Central memory CD8-positive, alpha-beta T cell (primary cell): ENCODE measurements around the gene FOXA1.

Source experiments
- ATAC-seq: fragments of 150-1000 bp; cut with Tn5 transposase; replicated peaks from 2 replicates; pipeline ENCODE4 v1.10.0; 2022; ENCODE audit warnings: mild to moderate bottlenecking, moderate FRiP score, moderate number of reproducible peaks; ENCODE audit not compliant: poor library complexity, severe bottlenecking; ENCODE audit errors: extremely low read depth
- DNase-seq, 2 donors: peaks; one replicate each; pipeline ENCODE4 v3.0.0; 2021; ENCODE audit warnings: low spot score in 2 of 2
- H3K27ac Mint-ChIP-seq: one replicate; pipeline ENCODE4 v1.8.0; 2022; ENCODE audit warnings: low read depth, mild to moderate bottlenecking, moderate library complexity, mixed read lengths
- H3K27me3 Mint-ChIP-seq: one replicate; pipeline ENCODE4 v1.8.0; 2022; ENCODE audit warnings: mixed read lengths
- H3K36me3 Mint-ChIP-seq: one replicate; pipeline ENCODE4 v1.8.0; 2022; ENCODE audit warnings: mild to moderate bottlenecking, moderate library complexity, mixed read lengths; ENCODE audit not compliant: insufficient read depth
- H3K4me1 Mint-ChIP-seq: one replicate; pipeline ENCODE4 v1.8.0; 2022; ENCODE audit warnings: mixed read lengths
- H3K4me3 Mint-ChIP-seq: one replicate; pipeline ENCODE4 v1.8.0; 2022; ENCODE audit warnings: mild to moderate bottlenecking, moderate library complexity, mixed read lengths
- H3K9me3 Mint-ChIP-seq: one replicate; pipeline ENCODE4 v1.8.0; 2022; ENCODE audit warnings: mixed read lengths

Gene FOXA1

GRCh38 chr14:37590428-37591139, 4.5 kb downstream of the FOXA1 start:
- no peak for DNase-seq
- Mint-ChIP-seq H3K4me3 (no peak overlapping the region), H3K36me3 (peaks cover 2% of the 10 kb centered on the region), H3K9me3 (peaks cover 13% of the 10 kb centered on the region), H3K27me3 (peaks cover 76% of the 10 kb centered on the region), H3K4me1 (no peaks in the 10 kb centered on the region), H3K27ac (peak overlapping the region; percentile 81)
- ATAC-seq, result no peak

DNA sequence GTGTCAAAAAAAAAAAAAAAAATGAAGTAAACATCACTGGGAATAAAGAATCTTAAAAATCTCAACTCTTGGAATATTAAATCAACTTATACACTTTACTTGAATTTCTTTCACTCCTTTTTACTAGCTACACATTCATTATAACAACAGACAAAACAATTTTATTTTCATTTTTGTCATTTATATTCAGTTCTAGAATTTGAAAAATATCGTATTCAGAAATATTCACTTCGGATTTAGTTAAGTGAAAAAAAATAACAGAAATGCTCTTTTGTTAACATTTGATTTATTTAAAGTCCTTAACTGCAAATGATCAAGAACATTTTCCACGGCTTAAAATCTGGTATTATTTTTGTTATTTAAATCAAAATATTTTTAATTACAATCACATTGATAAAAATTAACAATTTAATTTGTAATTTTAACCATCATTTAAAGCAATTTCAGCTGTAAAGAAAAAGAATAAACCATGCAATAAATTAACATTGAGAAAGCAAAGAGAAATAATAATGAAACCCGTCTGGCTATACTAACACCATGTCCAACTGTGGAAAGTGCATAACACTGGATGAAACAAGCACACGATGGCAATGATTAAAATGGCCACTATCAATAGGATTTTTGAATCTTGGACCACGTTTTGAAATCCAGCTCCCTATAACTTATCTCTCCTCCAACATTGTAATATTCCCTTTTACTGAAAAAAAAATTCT, 5.2 kb downstream of the FOXA1 start:
- Mint-ChIP-seq H3K4me1 (no peaks in the 10 kb centered on the region), H3K9me3 (peaks cover 16% of the 10 kb centered on the region), H3K27me3 (peaks cover 80% of the 10 kb centered on the region), H3K4me3 (no peak overlapping the region), H3K27ac (no peak overlapping the region), H3K36me3 (peaks cover 2% of the 10 kb centered on the region)
- ATAC-seq (no peak), DNase-seq (no peak)

GRCh38 chr14:37588956-37589714, 5.9 kb downstream of the FOXA1 start:
- ATAC-seq (no peak), DNase-seq (no peak)
- H3K36me3 Mint-ChIP-seq, result peaks cover under 1% of the 10 kb centered on the region
- H3K9me3 Mint-ChIP-seq, result peaks cover 16% of the 10 kb centered on the region
- no peak overlapping the region for H3K4me3 Mint-ChIP-seq
- peaks cover 76% of the 10 kb centered on the region for H3K27me3 Mint-ChIP-seq
- H3K4me1 Mint-ChIP-seq, result no peaks in the 10 kb centered on the region
- no peak overlapping the region for H3K27ac Mint-ChIP-seq

DNA sequence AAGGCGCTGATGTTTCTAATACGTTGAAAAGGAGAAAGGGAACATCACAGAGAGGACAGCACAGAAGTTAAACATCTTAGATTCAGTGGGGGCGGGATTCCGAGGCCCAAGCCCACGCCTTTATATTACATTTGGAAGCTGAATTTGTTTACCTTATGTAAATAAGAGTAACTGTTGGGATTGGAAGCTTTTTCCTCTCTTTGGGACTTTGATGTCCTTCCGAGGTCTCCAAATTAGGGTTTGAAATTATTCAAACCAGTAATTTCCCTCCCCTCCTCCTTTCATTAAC, 6.4 kb downstream of the FOXA1 start:
- peaks cover 16% of the 10 kb centered on the region for H3K9me3 Mint-ChIP-seq

GRCh38 chr14:37587881-37588666, 7.0 kb downstream of the FOXA1 start:
- H3K9me3 Mint-ChIP-seq, result peaks cover 16% of the 10 kb centered on the region
- no peaks in the 10 kb centered on the region for H3K4me1 Mint-ChIP-seq
- DNase-seq (no peak), ATAC-seq (no peak)
- H3K36me3 Mint-ChIP-seq, result no peaks in the 10 kb centered on the region
- peaks cover 66% of the 10 kb centered on the region for H3K27me3 Mint-ChIP-seq
- no peak overlapping the region for H3K4me3 Mint-ChIP-seq
- no peak overlapping the region for H3K27ac Mint-ChIP-seq

More for the DNA sequence above, 6.4 kb downstream of the FOXA1 start:
- Mint-ChIP-seq H3K27ac (no peak overlapping the region), H3K4me1 (no peaks in the 10 kb centered on the region), H3K36me3 (no peaks in the 10 kb centered on the region), H3K27me3 (peaks cover 71% of the 10 kb centered on the region), H3K4me3 (no peak overlapping the region)
- no peak for DNase-seq
- ATAC-seq, result no peak

GRCh38 chr14:37587131-37587803, 7.8 kb downstream of the FOXA1 start:
- peaks cover 16% of the 10 kb centered on the region for H3K9me3 Mint-ChIP-seq

DNA sequence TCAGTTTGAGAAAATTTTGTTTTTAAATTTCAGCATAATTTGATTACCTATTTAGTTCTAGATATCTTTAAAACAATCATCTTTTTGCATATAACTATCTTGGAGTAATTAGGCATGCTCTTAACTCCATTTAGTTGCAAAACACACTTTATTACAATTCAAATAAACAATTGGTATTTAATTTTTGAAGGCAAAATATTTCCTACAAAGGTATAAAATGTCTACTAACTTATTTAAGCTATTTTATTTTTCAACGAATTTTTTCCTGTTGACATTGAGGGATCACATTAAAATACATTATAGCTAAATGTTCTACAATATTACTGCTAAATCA, 8.3 kb downstream of the FOXA1 start:
- no peak for DNase-seq
- peaks cover 16% of the 10 kb centered on the region for H3K9me3 Mint-ChIP-seq
- no peak overlapping the region for H3K27ac Mint-ChIP-seq
- H3K4me3 Mint-ChIP-seq, result no peak overlapping the region
- ATAC-seq, result no peak
- H3K4me1 Mint-ChIP-seq, result no peaks in the 10 kb centered on the region
- H3K36me3 Mint-ChIP-seq, result no peaks in the 10 kb centered on the region
- peaks cover 54% of the 10 kb centered on the region for H3K27me3 Mint-ChIP-seq

More at GRCh38 chr14:37587131-37587803, 7.8 kb downstream of the FOXA1 start:
- Mint-ChIP-seq H3K27ac (no peak overlapping the region), H3K27me3 (peaks cover 57% of the 10 kb centered on the region), H3K4me3 (no peak overlapping the region), H3K36me3 (no peaks in the 10 kb centered on the region), H3K4me1 (no peaks in the 10 kb centered on the region)
- DNase-seq (no peak), ATAC-seq (no peak)

GRCh38 chr14:37585971-37586796, 8.9 kb downstream of the FOXA1 start:
- H3K27ac Mint-ChIP-seq, result no peak overlapping the region
- H3K4me1 Mint-ChIP-seq, result no peaks in the 10 kb centered on the region
- peaks cover 48% of the 10 kb centered on the region for H3K27me3 Mint-ChIP-seq
- peaks cover 16% of the 10 kb centered on the region for H3K9me3 Mint-ChIP-seq
- no peaks in the 10 kb centered on the region for H3K36me3 Mint-ChIP-seq
- DNase-seq (no peak), ATAC-seq (no peak)
- H3K4me3 Mint-ChIP-seq, result no peak overlapping the region

GRCh38 chr14:37585101-37585511, 9.9 kb downstream of the FOXA1 start:
- Mint-ChIP-seq H3K27me3 (peaks cover 38% of the 10 kb centered on the region), H3K4me3 (no peak overlapping the region), H3K9me3 (peaks cover 16% of the 10 kb centered on the region), H3K4me1 (no peaks in the 10 kb centered on the region), H3K27ac (no peak overlapping the region), H3K36me3 (no peaks in the 10 kb centered on the region)
- no peak for DNase-seq
- ATAC-seq, result no peak

DNA sequence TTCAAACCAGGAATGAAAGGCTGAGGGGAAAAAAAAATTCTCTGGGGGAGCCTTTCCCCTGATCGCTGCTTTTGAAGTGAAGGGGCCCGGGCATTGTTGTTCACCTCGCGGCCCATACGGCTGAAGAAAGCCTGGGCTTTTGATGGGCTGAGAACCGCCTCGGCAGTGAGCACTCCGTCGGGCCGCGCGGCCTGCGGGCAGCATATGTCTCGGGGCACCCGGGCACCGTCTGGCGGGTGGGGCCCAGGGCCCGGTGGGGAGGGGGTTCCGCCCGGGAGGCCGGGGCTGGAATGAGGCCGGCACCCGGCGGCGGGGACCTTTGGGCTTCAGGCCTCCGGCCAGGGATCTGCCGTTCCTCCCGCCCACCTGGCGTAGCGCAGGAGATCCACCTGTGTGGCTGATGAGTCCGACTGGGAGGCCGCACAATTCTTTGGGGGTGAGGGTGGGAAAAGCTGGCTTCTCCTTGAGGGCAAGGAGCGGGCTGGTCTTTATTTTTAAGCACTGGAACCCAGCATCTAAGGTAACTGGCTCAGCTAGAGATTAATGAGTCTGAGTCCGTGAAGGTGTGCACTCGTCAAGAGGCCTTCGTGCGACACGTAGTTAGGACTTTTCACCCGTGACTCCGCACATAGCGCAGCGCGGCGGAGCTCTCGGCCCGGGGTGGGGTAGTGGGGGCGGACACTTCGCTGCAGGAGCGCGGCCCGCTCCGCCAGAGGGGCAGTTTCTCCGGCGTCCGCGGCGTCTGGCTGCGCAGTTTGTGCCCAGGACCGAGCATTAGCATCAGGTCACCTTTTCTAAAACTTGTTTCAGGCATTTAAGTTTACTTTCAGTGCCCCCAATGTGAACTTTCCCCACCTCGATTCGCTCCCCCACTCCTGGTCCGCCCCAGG, 10.6 kb downstream of the FOXA1 start:
- Mint-ChIP-seq H3K27me3 (peaks cover 38% of the 10 kb centered on the region), H3K4me3 (no peak overlapping the region), H3K36me3 (no peaks in the 10 kb centered on the region), H3K9me3 (peaks cover 16% of the 10 kb centered on the region), H3K4me1 (no peaks in the 10 kb centered on the region), H3K27ac (no peak overlapping the region)
- DNase-seq, result no peak
- ATAC-seq, result no peak
